ENCODE data around the gene ATG16L2.
"Not testable (repeated sequence)": the region's sequence is repeated elsewhere in the genome, so short reads cannot be mapped to it uniquely, and the experiment has no call there.

The ATG16L2 gene

GRCh38 chr11:72856551-72857345 is 42.5 kb downstream of the ATG16L2 start:
- no CpG with 5 or more reads among the region's 3 CpGs for WGBS (ENCODE audit: extremely low coverage, insufficient coverage, low lambda C conversion rate)
- H2AK5ac ChIP-seq (ENCODE audit: low read length), result no peak overlapping the region
- H3K18ac ChIP-seq (ENCODE audit: low read length), result no peak overlapping the region
- H3K79me1 ChIP-seq (ENCODE audit: low read length), result no peaks in the 10 kb centered on the region
- H3K9ac ChIP-seq (ENCODE audit: low read length), result no peak overlapping the region
- no peaks in the 10 kb centered on the region for H3K36me3 ChIP-seq (ENCODE audit: control insufficient read depth, insufficient read depth, low read length)
- no peak overlapping the region for H4K5ac ChIP-seq (ENCODE audit: low read length)
- H2BK15ac ChIP-seq (replicated peaks; ENCODE audit: low read depth), result no peak overlapping the region
- no peaks in the 10 kb centered on the region for H3K27me3 ChIP-seq (ENCODE audit: insufficient read depth, low read length, poor library complexity)
- no peak overlapping the region for H4K8ac ChIP-seq (ENCODE audit: low read depth, low read length)
- no peak overlapping the region for H3K56ac ChIP-seq (ENCODE audit: low read length)
- H3K23ac ChIP-seq (ENCODE audit: low read length), result no peak overlapping the region
- no peak overlapping the region for H2BK5ac ChIP-seq (ENCODE audit: low read length)
- no peaks in the 10 kb centered on the region for H3K79me2 ChIP-seq (ENCODE audit: control insufficient read depth, insufficient read depth, low read length)
- no peak overlapping the region for H3K27ac ChIP-seq (ENCODE audit: low read depth, low read length)
- DNase-seq, result no peak
- H3K4ac ChIP-seq (ENCODE audit: low read depth, low read length), result no peak overlapping the region
- no peak overlapping the region for H2BK120ac ChIP-seq (ENCODE audit: low read depth, low read length)
- no peaks in the 10 kb centered on the region for H3K4me1 ChIP-seq (ENCODE audit: control insufficient read depth, low read depth, low read length)
- no peak overlapping the region for H3K4me2 ChIP-seq (ENCODE audit: low read length)
- H3K4me3 ChIP-seq (ENCODE audit: low read length), result no peak overlapping the region

GRCh38 chr11:72858267-72858666 is 44.1 kb downstream of the ATG16L2 start:
- H3K4me3 ChIP-seq (ENCODE audit: low read length), result not testable (repeated sequence)

GRCh38 chr11:72859126-72859525 is 44.9 kb downstream of the ATG16L2 start:
- Histone ChIP-seq H3K27me3 (ENCODE audit: insufficient read depth, low read length, poor library complexity) (no peaks in the 10 kb centered on the region), H3K56ac (ENCODE audit: low read length) (no peak overlapping the region), H3K36me3 (ENCODE audit: control insufficient read depth, insufficient read depth, low read length) (no peaks in the 10 kb centered on the region), H3K4me3 (ENCODE audit: low read length) (no peak overlapping the region), H4K8ac (ENCODE audit: low read depth, low read length) (no peak overlapping the region), H3K79me2 (ENCODE audit: control insufficient read depth, insufficient read depth, low read length) (no peaks in the 10 kb centered on the region), H3K18ac (ENCODE audit: low read length) (no peak overlapping the region), H3K79me1 (ENCODE audit: low read length) (no peaks in the 10 kb centered on the region), H3K4me1 (ENCODE audit: control insufficient read depth, low read depth, low read length) (no peaks in the 10 kb centered on the region), H3K9ac (ENCODE audit: low read length) (no peak overlapping the region), H2BK120ac (ENCODE audit: low read depth, low read length) (no peak overlapping the region), H2AK5ac (ENCODE audit: low read length) (no peak overlapping the region), H2BK5ac (ENCODE audit: low read length) (no peak overlapping the region), H4K5ac (ENCODE audit: low read length) (no peak overlapping the region), H3K27ac (ENCODE audit: low read depth, low read length) (no peak overlapping the region), H3K4ac (ENCODE audit: low read depth, low read length) (no peak overlapping the region), H3K23ac (ENCODE audit: low read length) (no peak overlapping the region), H3K4me2 (ENCODE audit: low read length) (no peak overlapping the region), H2BK15ac (replicated peaks; ENCODE audit: low read depth) (no peak overlapping the region)
- WGBS (ENCODE audit: extremely low coverage, insufficient coverage, low lambda C conversion rate), result no CpG with 5 or more reads among the region's 3 CpGs
- DNase-seq, result no peak

More at GRCh38 chr11:72858267-72858666, 44.1 kb downstream of the ATG16L2 start:
- H3K56ac ChIP-seq (ENCODE audit: low read length); H3K4ac ChIP-seq (ENCODE audit: low read depth, low read length); H3K79me2 ChIP-seq (ENCODE audit: control insufficient read depth, insufficient read depth, low read length); H2BK15ac ChIP-seq (replicated peaks; ENCODE audit: low read depth); H2BK5ac ChIP-seq (ENCODE audit: low read length); H3K4me2 ChIP-seq (ENCODE audit: low read length); H2AK5ac ChIP-seq (ENCODE audit: low read length); H4K8ac ChIP-seq (ENCODE audit: low read depth, low read length); H4K5ac ChIP-seq (ENCODE audit: low read length); DNase-seq; H2BK120ac ChIP-seq (ENCODE audit: low read depth, low read length); H3K4me1 ChIP-seq (ENCODE audit: control insufficient read depth, low read depth, low read length); H3K18ac ChIP-seq (ENCODE audit: low read length); H3K23ac ChIP-seq (ENCODE audit: low read length); H3K27ac ChIP-seq (ENCODE audit: low read depth, low read length); H3K79me1 ChIP-seq (ENCODE audit: low read length); H3K9ac ChIP-seq (ENCODE audit: low read length); H3K36me3 ChIP-seq (ENCODE audit: control insufficient read depth, insufficient read depth, low read length); H3K27me3 ChIP-seq (ENCODE audit: insufficient read depth, low read length, poor library complexity): not testable (repeated sequence)
- WGBS (ENCODE audit: extremely low coverage, insufficient coverage, low lambda C conversion rate), result no CpG with 5 or more reads among the region's 2 CpGs

GRCh38 chr11:72860010-72860409 is 45.8 kb downstream of the ATG16L2 start:
- no peak for DNase-seq
- H3K18ac ChIP-seq (ENCODE audit: low read length), result no peak overlapping the region
- no peak overlapping the region for H2BK120ac ChIP-seq (ENCODE audit: low read depth, low read length)
- H3K4me2 ChIP-seq (ENCODE audit: low read length), result no peak overlapping the region
- no peaks in the 10 kb centered on the region for H3K36me3 ChIP-seq (ENCODE audit: control insufficient read depth, insufficient read depth, low read length)
- no peaks in the 10 kb centered on the region for H3K4me1 ChIP-seq (ENCODE audit: control insufficient read depth, low read depth, low read length)
- H3K4ac ChIP-seq (ENCODE audit: low read depth, low read length), result no peak overlapping the region
- H2AK5ac ChIP-seq (ENCODE audit: low read length), result no peak overlapping the region
- no peaks in the 10 kb centered on the region for H3K79me1 ChIP-seq (ENCODE audit: low read length)
- no peak overlapping the region for H3K4me3 ChIP-seq (ENCODE audit: low read length)
- H4K5ac ChIP-seq (ENCODE audit: low read length), result no peak overlapping the region
- H3K56ac ChIP-seq (ENCODE audit: low read length), result no peak overlapping the region
- no peak overlapping the region for H2BK5ac ChIP-seq (ENCODE audit: low read length)
- H2BK15ac ChIP-seq (replicated peaks; ENCODE audit: low read depth), result no peak overlapping the region
- H3K9ac ChIP-seq (ENCODE audit: low read length), result no peak overlapping the region
- H3K27me3 ChIP-seq (ENCODE audit: insufficient read depth, low read length, poor library complexity), result no peaks in the 10 kb centered on the region
- H3K23ac ChIP-seq (ENCODE audit: low read length), result no peak overlapping the region
- H3K79me2 ChIP-seq (ENCODE audit: control insufficient read depth, insufficient read depth, low read length), result no peaks in the 10 kb centered on the region
- H3K27ac ChIP-seq (ENCODE audit: low read depth, low read length), result no peak overlapping the region
- no CpG with 5 or more reads among the region's 4 CpGs for WGBS (ENCODE audit: extremely low coverage, insufficient coverage, low lambda C conversion rate)
- H4K8ac ChIP-seq (ENCODE audit: low read depth, low read length), result no peak overlapping the region

GRCh38 chr11:72860592-72860991 is 46.4 kb downstream of the ATG16L2 start:
- WGBS (ENCODE audit: extremely low coverage, insufficient coverage, low lambda C conversion rate), result no CpG with 5 or more reads among the region's 4 CpGs
- H3K4me1 ChIP-seq (ENCODE audit: control insufficient read depth, low read depth, low read length), result no peaks in the 10 kb centered on the region
- no peak for DNase-seq

GRCh38 chr11:72863091-72863490 is 48.9 kb downstream of the ATG16L2 start:
- Histone ChIP-seq H3K4me2 (ENCODE audit: low read length) (no peak overlapping the region), H2AK5ac (ENCODE audit: low read length) (no peak overlapping the region)

More at GRCh38 chr11:72860592-72860991, 46.4 kb downstream of the ATG16L2 start:
- H4K5ac ChIP-seq (ENCODE audit: low read length), result no peak overlapping the region
- H3K79me1 ChIP-seq (ENCODE audit: low read length), result no peaks in the 10 kb centered on the region
- H3K27ac ChIP-seq (ENCODE audit: low read depth, low read length), result no peak overlapping the region
- H2BK15ac ChIP-seq (replicated peaks; ENCODE audit: low read depth), result no peak overlapping the region
- no peak overlapping the region for H3K18ac ChIP-seq (ENCODE audit: low read length)
- H3K23ac ChIP-seq (ENCODE audit: low read length), result no peak overlapping the region
- H3K4me3 ChIP-seq (ENCODE audit: low read length), result no peak overlapping the region
- H2BK120ac ChIP-seq (ENCODE audit: low read depth, low read length), result no peak overlapping the region
- no peaks in the 10 kb centered on the region for H3K36me3 ChIP-seq (ENCODE audit: control insufficient read depth, insufficient read depth, low read length)
- no peak overlapping the region for H3K9ac ChIP-seq (ENCODE audit: low read length)
- no peaks in the 10 kb centered on the region for H3K79me2 ChIP-seq (ENCODE audit: control insufficient read depth, insufficient read depth, low read length)
- H3K4ac ChIP-seq (ENCODE audit: low read depth, low read length), result no peak overlapping the region
- no peak overlapping the region for H2AK5ac ChIP-seq (ENCODE audit: low read length)
- no peak overlapping the region for H3K4me2 ChIP-seq (ENCODE audit: low read length)
- H3K56ac ChIP-seq (ENCODE audit: low read length), result no peak overlapping the region
- H2BK5ac ChIP-seq (ENCODE audit: low read length), result no peak overlapping the region
- H3K27me3 ChIP-seq (ENCODE audit: insufficient read depth, low read length, poor library complexity), result no peaks in the 10 kb centered on the region
- H4K8ac ChIP-seq (ENCODE audit: low read depth, low read length), result no peak overlapping the region

More at GRCh38 chr11:72863091-72863490, 48.9 kb downstream of the ATG16L2 start:
- no peaks in the 10 kb centered on the region for H3K79me1 ChIP-seq (ENCODE audit: low read length)
- H2BK15ac ChIP-seq (replicated peaks; ENCODE audit: low read depth), result no peak overlapping the region
- H3K4ac ChIP-seq (ENCODE audit: low read depth, low read length), result no peak overlapping the region
- H3K36me3 ChIP-seq (ENCODE audit: control insufficient read depth, insufficient read depth, low read length), result no peaks in the 10 kb centered on the region
- H3K4me3 ChIP-seq (ENCODE audit: low read length), result no peak overlapping the region
- H3K79me2 ChIP-seq (ENCODE audit: control insufficient read depth, insufficient read depth, low read length), result no peaks in the 10 kb centered on the region
- no peak overlapping the region for H2BK120ac ChIP-seq (ENCODE audit: low read depth, low read length)
- H3K4me1 ChIP-seq (ENCODE audit: control insufficient read depth, low read depth, low read length), result no peaks in the 10 kb centered on the region
- no peak overlapping the region for H3K56ac ChIP-seq (ENCODE audit: low read length)
- no peak overlapping the region for H4K8ac ChIP-seq (ENCODE audit: low read depth, low read length)
- H3K9ac ChIP-seq (ENCODE audit: low read length), result no peak overlapping the region
- H3K18ac ChIP-seq (ENCODE audit: low read length), result no peak overlapping the region
- WGBS (ENCODE audit: extremely low coverage, insufficient coverage, low lambda C conversion rate), result no CpG with 5 or more reads among the region's 1 CpG
- no peak overlapping the region for H4K5ac ChIP-seq (ENCODE audit: low read length)
- no peak for DNase-seq
- H2BK5ac ChIP-seq (ENCODE audit: low read length), result no peak overlapping the region
- no peak overlapping the region for H3K27ac ChIP-seq (ENCODE audit: low read depth, low read length)
- no peak overlapping the region for H3K23ac ChIP-seq (ENCODE audit: low read length)
- H3K27me3 ChIP-seq (ENCODE audit: insufficient read depth, low read length, poor library complexity), result no peaks in the 10 kb centered on the region

All from mesendoderm (in vitro differentiated cells).